HL-60/S4 (cell line): ENCODE results near the gene MTHFD1L.
"Not testable (repeated sequence)": the region's sequence is repeated elsewhere in the genome, so short reads cannot be mapped to it uniquely, and the experiment has no call there.

Experiments
- in situ Hi-C: fragments of 300-500 bp; cut with MboI; formaldehyde crosslinking; loops from 2 replicates; pipeline ENCODE4 v1.14.3; 2022; ENCODE audit warnings: low sequenced_read_pairs

Gene MTHFD1L

GRCh38 chr6:151109869-151110575 lies 244.5 kb downstream of the MTHFD1L start:
- in situ Hi-C loops, result no loop called here

GRCh38 chr6:151110576-151110905 lies 245.0 kb downstream of the MTHFD1L start:
- in situ Hi-C loops, result no loop called here

GRCh38 chr6:151111670-151112069 lies 246.2 kb downstream of the MTHFD1L start:
- in situ Hi-C loops, result no loop called here

GRCh38 chr6:151112130-151112529 lies 246.6 kb downstream of the MTHFD1L start:
- in situ Hi-C loops, result no loop called here

GRCh38 chr6:151112884-151113283 lies 247.4 kb downstream of the MTHFD1L start:
- in situ Hi-C loops, result not testable (repeated sequence)

GRCh38 chr6:151113641-151114040 lies 248.1 kb downstream of the MTHFD1L start:
- in situ Hi-C loops, result no loop called here

GRCh38 chr6:151118461-151119123 lies 253.1 kb downstream of the MTHFD1L start:
- in situ Hi-C loops, result no loop called here

- in situ Hi-C loops, result no loop called here
Measured at GRCh38 chr6:151119823-151120524, 254.5 kb downstream of the MTHFD1L start.

- in situ Hi-C loops, result no loop called here
Measured at GRCh38 chr6:151121900-151122299, 256.4 kb downstream of the MTHFD1L start.

- in situ Hi-C loops, result not testable (repeated sequence)
Measured at GRCh38 chr6:151123641-151124040, 258.1 kb downstream of the MTHFD1L start.

GRCh38 chr6:151125242-151125641 lies 259.7 kb downstream of the MTHFD1L start:
- in situ Hi-C loops, result not testable (repeated sequence)

- in situ Hi-C loops, result not testable (repeated sequence)
Measured at GRCh38 chr6:151125651-151126416, 260.3 kb downstream of the MTHFD1L start.

GRCh38 chr6:151126417-151126724 lies 260.9 kb downstream of the MTHFD1L start:
- in situ Hi-C loops, result not testable (repeated sequence)

GRCh38 chr6:151127133-151127798 lies 261.8 kb downstream of the MTHFD1L start:
- in situ Hi-C loops, result not testable (repeated sequence)

GRCh38 chr6:151128763-151129370 lies 263.4 kb downstream of the MTHFD1L start:
- in situ Hi-C loops, result no loop called here

- in situ Hi-C loops, result no loop called here
Measured at GRCh38 chr6:151130329-151130728, 264.8 kb downstream of the MTHFD1L start.

GRCh38 chr6:151131324-151132007 lies 266.0 kb downstream of the MTHFD1L start:
- in situ Hi-C loops, result no loop called here

GRCh38 chr6:151136141-151136755 lies 270.7 kb downstream of the MTHFD1L start:
- in situ Hi-C loops, result no loop called here

GRCh38 chr6:151137542-151137941 lies 272.0 kb downstream of the MTHFD1L start:
- in situ Hi-C loops, result no loop called here
